Upper lobe of left lung (tissue), 6 donors: ENCODE measurements around the gene HOXD10. TPM values are rescaled to one million over a fixed set of nuclear protein-coding genes. Genes with fewer than 3 reads are reported as not detected.
A peak's percentile ranks its signal among the peaks of the same experiment; 100 is the strongest.

ENCODE experiments used
- ATAC-seq, 2 donors: fragments of 200-7000 bp; cut with Tn5 transposase; one replicate each; pipeline ENCODE4 v1.9.1; 2022; ENCODE audit warnings: mild to moderate bottlenecking in 2 of 2, moderate library complexity in 2 of 2; ENCODE audit not compliant: low FRiP score in 2 of 2
- DNase-seq, 2 donors: peaks; one replicate each; pipeline ENCODE4 v3.0.0-alpha.2; 2019 to 2020
- H3K27ac ChIP-seq, 4 donors: fragments of 200-600 bp; sonication (generic); one replicate each; pipeline ENCODE4 v1.5.1; 2016 to 2019
- H3K27me3 ChIP-seq, 4 donors: fragments of 200-600 bp; sonication (generic); one replicate each; pipeline ENCODE4 v1.5.1; 2017 to 2019
- H3K36me3 ChIP-seq, 4 donors: fragments of 200-600 bp; sonication (generic); one replicate each; pipeline ENCODE4 v1.5.1; 2016 to 2019
- H3K4me1 ChIP-seq, 4 donors: fragments of 200-600 bp; sonication (generic); one replicate each; pipeline ENCODE4 v1.5.1; 2018 to 2019
- H3K4me3 ChIP-seq, 4 donors: fragments of 200-600 bp; sonication (generic); one replicate each; pipeline ENCODE4 v1.5.1; 2017 to 2019; ENCODE audit warnings: mild to moderate bottlenecking in 2 of 4, moderate library complexity in 1 of 4
- H3K9me3 ChIP-seq, 4 donors: fragments of 200-600 bp; sonication (generic); one replicate each; pipeline ENCODE4 v1.5.1; 2018 to 2019
- CTCF ChIP-seq, 6 experiments: fragments of 450-650 bp in 4 of 6; fragments of 200-600 bp in 2 of 6; sonication (generic) in 2 of 6; IDR thresholded peaks; one replicate each; pipeline ENCODE4 v1.5.1; 2016 to 2019; ENCODE audit warnings: antibody characterized with exemption in 6 of 6
- EP300 ChIP-seq, 4 donors: sonication (generic); formaldehyde crosslinking; IDR thresholded peaks; one replicate each; pipeline ENCODE4 v1.5.1; 2017; ENCODE audit warnings: antibody characterized with exemption in 4 of 4, control low read depth in 2 of 4
- POLR2A ChIP-seq, 4 donors: fragments of 450-650 bp; IDR thresholded peaks; one replicate each; pipeline ENCODE4 v1.5.1; 2016 to 2017; ENCODE audit warnings: antibody characterized with exemption in 4 of 4, mild to moderate bottlenecking in 2 of 4
- POLR2AphosphoS5 ChIP-seq, 2 donors: sonication (generic); formaldehyde crosslinking; IDR thresholded peaks; one replicate each; pipeline ENCODE4 v1.5.1; 2017; ENCODE audit warnings: antibody characterized with exemption in 2 of 2
- WGBS, 2 donors: methylation state at CpG; one replicate each; pipeline ENCODE4 v1.1.5; 2017 to 2018; 5-methylcytosine and 5-hydroxymethylcytosine counted together
- total RNA-seq, 6 donors: library from RNA; depleted of rRNA in 4 of 6; stranded (reverse); fragments of >200 nt in 4 of 6; gene quantifications; one replicate each; pipeline versions ENCODE4 v1.1.0 to v1.2.1, GENCODE V29; 2016 to 2021
- donor health status: DM: no; HTN: no; CAD: no; lungs with moderate emphysema.
- donor health status: DM: no; HTN: yes; CAD: no; lungs with severe emphysema.

HOXD10 gene
- total RNA-seq, 6 donors from 2014 or later = 0.47 to 0.55 TPM; not detected in 4

DNA sequence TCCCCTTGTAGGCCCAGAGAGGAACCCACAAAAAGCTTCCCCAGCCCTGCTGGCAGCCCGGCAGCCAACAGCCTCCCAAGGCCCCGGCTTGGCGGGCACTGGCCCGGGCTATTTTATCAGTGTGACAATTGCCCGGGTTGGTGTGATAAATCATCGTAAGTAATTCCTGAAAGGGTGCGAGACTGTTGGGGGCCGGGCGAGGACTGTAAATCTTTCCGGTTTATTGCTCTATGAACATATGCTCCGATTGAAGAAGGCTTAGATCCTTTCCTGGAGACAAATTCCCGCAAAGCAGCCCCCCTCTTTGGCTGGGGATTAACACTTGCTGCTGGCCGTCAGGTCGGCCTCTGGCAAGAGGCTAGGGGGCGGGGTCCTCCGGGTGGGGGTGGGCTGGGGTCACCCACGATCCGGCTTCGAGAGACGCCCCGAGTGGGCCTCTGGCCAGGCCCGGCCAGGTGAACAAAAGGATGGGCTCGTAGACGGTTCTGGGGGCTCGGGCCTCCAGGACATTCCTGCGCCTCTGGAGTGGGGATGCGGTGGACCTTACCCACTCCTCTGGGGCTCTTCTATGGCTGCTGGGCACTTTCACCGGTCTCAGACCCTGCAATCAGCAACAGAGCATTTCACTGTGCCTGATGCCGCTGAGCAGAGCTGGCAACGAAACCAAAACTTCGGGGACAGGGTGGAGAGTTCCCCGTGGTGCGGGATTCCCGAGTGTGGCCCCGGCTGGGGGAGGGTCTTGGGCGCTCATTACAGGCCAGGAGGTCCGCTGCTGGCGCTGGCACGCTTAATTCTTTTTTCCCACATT, 42.5 kb downstream of the HOXD10 start:
- ATAC-seq (no peak), DNase-seq (peak in 1 of 2 donors; percentile 47)
- Histone ChIP-seq H3K9me3 (no peaks in the 10 kb centered on the region), H3K4me1 (peaks cover 8 to 38% (median 23%) of the 10 kb centered on the region in 4 donors), H3K4me3 (peak overlapping the region in 1 of 4 donors; percentile 1), H3K36me3 (no peaks in the 10 kb centered on the region), H3K27me3 (peaks cover 0 to 90% (median 43%) of the 10 kb centered on the region in 4 donors), H3K27ac (no peak overlapping the region)
- TF ChIP-seq POLR2A (IDR thresholded peaks at IDR 0.05) (no peak), CTCF (IDR thresholded peaks at IDR 0.05) (no peak), POLR2AphosphoS5 (IDR thresholded peaks at IDR 0.05) (no peak)
- 8 to 12% methylated on average over 15 to 31 of the region's 39 CpGs for WGBS, 2 donors

DNA sequence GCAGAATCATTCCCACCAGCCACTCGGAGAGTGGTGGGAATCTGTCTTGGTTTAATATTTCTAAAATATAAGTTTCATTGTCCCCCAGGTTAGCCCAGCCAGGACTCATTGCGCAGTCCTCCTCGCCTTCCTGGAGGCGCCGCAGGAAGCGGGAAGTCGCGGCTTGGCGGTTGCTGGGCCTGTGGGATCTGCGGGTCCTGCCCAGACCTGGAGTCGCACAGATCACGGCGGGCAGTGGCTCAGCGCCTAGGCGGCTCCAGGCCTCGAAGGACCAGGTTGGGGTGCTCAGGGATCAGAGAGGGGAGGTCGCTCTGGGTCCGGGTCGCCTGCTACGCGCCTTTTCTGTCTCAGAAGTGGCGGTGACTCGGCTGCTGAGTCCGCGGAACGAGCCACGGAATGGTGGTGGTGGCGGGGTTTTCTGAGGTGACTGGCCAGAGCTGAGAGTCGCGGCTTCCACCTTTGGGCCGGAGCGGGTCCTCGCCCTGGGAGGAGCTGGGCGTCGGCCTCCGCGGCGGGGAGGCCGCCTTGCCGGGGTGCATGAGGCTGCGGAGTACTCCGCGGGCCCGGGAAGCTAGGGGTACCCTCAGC, 43.2 kb downstream of the HOXD10 start:
- no peaks in the 10 kb centered on the region for H3K9me3 ChIP-seq
- H3K27ac ChIP-seq = no peak overlapping the region
- ATAC-seq (peak in 1 of 2 donors; percentile 14), DNase-seq (peak in 1 of 2 donors; percentile 71)
- peak overlapping the region in 1 of 4 donors; percentile 1 for H3K4me3 ChIP-seq
- H3K4me1 ChIP-seq = peaks cover 8 to 39% (median 23%) of the 10 kb centered on the region in 4 donors
- TF ChIP-seq CTCF (IDR thresholded peaks at IDR 0.05) (no peak), POLR2A (IDR thresholded peaks at IDR 0.05) (no peak), EP300 (IDR thresholded peaks at IDR 0.05) (no peak), POLR2AphosphoS5 (IDR thresholded peaks at IDR 0.05) (no peak)
- WGBS, 2 donors = 6 to 15% methylated on average over 13 to 27 of the region's 44 CpGs
- no peaks in the 10 kb centered on the region for H3K36me3 ChIP-seq
- H3K27me3 ChIP-seq = peaks cover 0 to 92% (median 47%) of the 10 kb centered on the region in 4 donors

- H3K9me3 ChIP-seq = no peaks in the 10 kb centered on the region
- DNase-seq = peak in 1 of 2 donors; percentile 61
- no peaks in the 10 kb centered on the region for H3K36me3 ChIP-seq
- H3K4me3 ChIP-seq = no peak overlapping the region
- WGBS, 2 donors = 10 to 12% methylated on average over 12 to 41 of the region's 50 CpGs
- ATAC-seq = peak in 1 of 2 donors; percentile 5
- peaks cover 0 to 92% (median 51%) of the 10 kb centered on the region in 4 donors for H3K27me3 ChIP-seq
- peaks cover 8 to 46% (median 25%) of the 10 kb centered on the region in 4 donors for H3K4me1 ChIP-seq
- no peak overlapping the region for H3K27ac ChIP-seq
- TF ChIP-seq POLR2AphosphoS5 (IDR thresholded peaks at IDR 0.05) (no peak), EP300 (IDR thresholded peaks at IDR 0.05) (no peak), POLR2A (IDR thresholded peaks at IDR 0.05) (no peak)
These were observed 43.8 kb downstream of the HOXD10 start for GRCh38 chr2:176160251-176160985.

DNA sequence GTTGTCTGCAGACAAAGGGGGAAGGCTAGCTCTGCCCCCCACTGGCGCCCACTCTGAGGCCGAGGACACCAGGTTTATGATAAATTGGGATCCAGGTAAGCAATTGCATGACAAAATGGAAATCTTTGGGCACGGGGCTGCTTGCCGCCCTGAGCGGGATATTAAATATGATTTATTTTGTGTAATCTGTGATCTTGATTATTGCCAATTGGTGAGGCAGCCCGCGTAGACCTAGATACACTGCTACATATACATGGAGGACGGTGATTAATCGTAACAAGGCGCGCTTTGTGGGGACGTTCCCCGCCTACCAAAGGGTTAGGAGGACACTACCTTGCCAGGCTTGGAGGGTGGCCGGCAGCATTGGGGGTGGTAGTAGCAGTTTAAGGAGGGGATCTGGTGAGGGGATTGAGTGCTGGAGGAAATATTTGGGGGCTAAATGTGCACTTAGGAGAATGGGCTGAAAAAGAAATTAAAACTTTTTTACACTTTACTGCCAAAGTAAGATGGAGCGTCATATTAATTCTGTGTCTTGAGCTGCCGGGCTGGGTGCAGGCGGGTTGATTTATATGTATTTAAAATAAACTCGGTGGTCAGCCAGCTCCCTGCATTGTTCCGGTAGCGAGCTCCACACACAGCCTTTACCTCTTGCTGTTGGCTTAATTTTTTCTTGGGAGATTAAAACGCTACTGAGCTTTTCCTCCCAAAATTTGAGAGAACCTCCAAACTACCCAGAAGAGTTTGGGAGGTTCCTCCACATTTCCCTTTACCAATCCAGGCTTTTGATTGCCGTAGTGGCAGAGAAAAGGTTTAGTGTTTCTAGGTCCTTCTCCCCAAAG, 44.6 kb downstream of the HOXD10 start:
- DNase-seq (no peak), ATAC-seq (no peak)
- Histone ChIP-seq H3K9me3 (no peaks in the 10 kb centered on the region), H3K27me3 (peaks cover 0 to 90% (median 52%) of the 10 kb centered on the region in 4 donors), H3K36me3 (no peaks in the 10 kb centered on the region), H3K4me3 (no peak overlapping the region), H3K4me1 (peaks cover 8 to 46% (median 25%) of the 10 kb centered on the region in 4 donors), H3K27ac (no peak overlapping the region)
- 11 to 14% methylated on average over 20 to 22 of the region's 22 CpGs for WGBS, 2 donors
- TF ChIP-seq CTCF (IDR thresholded peaks at IDR 0.05) = no peak
- TF ChIP-seq POLR2AphosphoS5 (IDR thresholded peaks at IDR 0.05) = no peak
- no peak for TF ChIP-seq POLR2A (IDR thresholded peaks at IDR 0.05)
- no peak for TF ChIP-seq EP300 (IDR thresholded peaks at IDR 0.05)
